A549 (cell line): ENCODE results near the gene NPY5R. TPM values are rescaled to one million over a fixed set of nuclear protein-coding genes. Genes with fewer than 3 reads are reported as not detected.
A peak's percentile ranks its signal among the peaks of the same experiment; 100 is the strongest.

ENCODE experiments used
- ATAC-seq, 2 experiments: fragments of 200-7000 bp in 1 of 2; fragments of >200 bp in 1 of 2; cut with Nextera tagmentation in 1 of 2; cut with Tn5 transposase in 1 of 2; 3 replicates each; pipeline versions ENCODE4 v1.8.0 to v1.9.1; 2018 to 2020; ENCODE audit warnings: mild to moderate bottlenecking in 1 of 2, moderate library complexity in 1 of 2
- CTCF ChIA-PET: fragments of 300-600 bp; sonication (Branson Sonifier 250); formaldehyde crosslinking; extraction: SDS; loops from one replicate; lab custom pipeline; 2021; ENCODE audit warnings: antibody characterized with exemption, inconsistent platforms; lab: Yijun Ruan, JAX
- POLR2A ChIA-PET: fragments of 350-600 bp; formaldehyde crosslinking; extraction: SDS; loops from one replicate; lab custom pipeline; 2021; ENCODE audit warnings: antibody characterized with exemption, inconsistent platforms; lab: Yijun Ruan, JAX
- DNase-seq, 2 experiments: peaks; one replicate each; pipeline versions ENCODE4 v3.0.0 to v3.0.0-alpha.2; 2011 to 2016; ENCODE audit warnings: low read depth in 1 of 2, low spot score in 1 of 2
- FAIRE-seq: peaks from 2 replicates; lab custom pipeline; 2011; peaks lifted over from hg19 to GRCh38; lab: Jason Lieb, UNC
- H3K27ac ChIP-seq, 2 experiments: fragments of >200 bp; sonication (Bioruptor Twin); formaldehyde crosslinking; 3 replicates each; pipeline ENCODE4 v1.5.1; 2016 to 2017
- H3K4me1 ChIP-seq: fragments of >200 bp; sonication (Bioruptor Twin); formaldehyde crosslinking; 3 replicates; pipeline ENCODE4 v1.6.1; 2016
- H3K4me2 ChIP-seq: fragments of >200 bp; sonication (Bioruptor Twin); formaldehyde crosslinking; 3 replicates; pipeline ENCODE4 v1.6.1; 2016
- H3K4me3 ChIP-seq: fragments of >200 bp; sonication (Bioruptor Twin); formaldehyde crosslinking; 3 replicates; pipeline ENCODE4 v1.5.1; 2016
- H3K9me3 ChIP-seq: fragments of >200 bp; sonication (Bioruptor Twin); formaldehyde crosslinking; 3 replicates; pipeline ENCODE4 v1.6.1; 2016
- CBX8 ChIP-seq: fragments of 200-600 bp; sonication (generic); IDR thresholded peaks from 2 replicates; pipeline ENCODE4 v1.6.1; 2016
- CTCF ChIP-seq: fragments of >200 bp; sonication (Bioruptor Twin); formaldehyde crosslinking; IDR thresholded peaks from 3 replicates; pipeline ENCODE4 v1.5.1; 2016
- E2F6 ChIP-seq: IDR thresholded peaks from 2 replicates; pipeline ENCODE4 v1.6.1; 2012; ENCODE audit warnings: low read depth, borderline replicate concordance
- MAX ChIP-seq: IDR thresholded peaks from 2 replicates; pipeline ENCODE4 v1.6.1; 2012
- POLR2A ChIP-seq: IDR thresholded peaks from 2 replicates; pipeline ENCODE4 v1.6.1; 2012; ENCODE audit warnings: mild to moderate bottlenecking, low read length
- POLR2AphosphoS2 ChIP-seq: conservative IDR thresholded peaks from 2 replicates; pipeline ENCODE4 v1.6.1; 2012; ENCODE audit warnings: low read length, improper control_type of control experiment, inconsistent platforms
- RAD21 ChIP-seq, 2 experiments: fragments of >200 bp in 1 of 2; sonication (Bioruptor Twin) in 1 of 2; formaldehyde crosslinking in 1 of 2; IDR thresholded peaks in 1 of 2; conservative IDR thresholded peaks in 1 of 2; 2 replicates in 1 of 2; 3 replicates in 1 of 2; pipeline ENCODE4 v1.6.1; 2012 to 2018; ENCODE audit warnings: inconsistent platforms in 1 of 2
- RNF2 ChIP-seq: fragments of 200-600 bp; sonication (generic); IDR thresholded peaks from 2 replicates; pipeline ENCODE4 v1.6.1; 2016; ENCODE audit warnings: low read depth, mild to moderate bottlenecking, antibody characterized with exemption, moderate library complexity, borderline replicate concordance
- SMC3 ChIP-seq: fragments of >200 bp; sonication (Bioruptor Twin); formaldehyde crosslinking; IDR thresholded peaks from 3 replicates; pipeline ENCODE4 v1.6.1; 2018; ENCODE audit warnings: inconsistent platforms
- SREBF2 ChIP-seq: fragments of 450-650 bp; IDR thresholded peaks from 2 replicates; pipeline ENCODE4 v1.6.1; 2014; ENCODE audit warnings: mild to moderate bottlenecking, moderate library complexity
- USF2 ChIP-seq: fragments of 450-650 bp; IDR thresholded peaks from 2 replicates; pipeline ENCODE4 v1.6.1; 2014; ENCODE audit warnings: antibody characterized with exemption
- ZC3H11A ChIP-seq: fragments of 450-650 bp; IDR thresholded peaks from 2 replicates; pipeline ENCODE4 v1.6.1; 2014; ENCODE audit warnings: antibody characterized with exemption, mild to moderate bottlenecking
- ZSCAN20 ChIP-seq: fragments of 250-450 bp; sonication (Bioruptor Pico); IDR thresholded peaks from 2 replicates; pipeline ENCODE4 v1.8.0; 2022; ENCODE audit warnings: mild to moderate bottlenecking, moderate library complexity
- WGBS: methylation state at CpG from one replicate; pipeline ENCODE4 v1.1.6; 2017; ENCODE audit errors: missing lambda C conversion rate; 5-methylcytosine and 5-hydroxymethylcytosine counted together
- polyA plus RNA-seq, 4 experiments: library from polyadenylated mRNA; depleted of rRNA in 3 of 4; stranded (reverse); fragments of >200 nt; fragmentation: RNase III in 1 of 4; extraction: RNeasy Plus Mini Kit Qiagen cat#74134 plus additional on column Dnase treatment in 1 of 4; gene quantifications; 2 replicates in 3 of 4; 3 replicates in 1 of 4; pipeline ENCODE4 v1.2.3, GENCODE V29; 2011 to 2017

Gene NPY5R
- polyA plus RNA-seq, 2 of the 4 experiments (the other 2 are of a cell fraction), result 0.13 TPM; not detected in 1

- ChIA-PET POLR2A (no interaction called here), CTCF (interaction anchor here (0.6 to 3.0 kb wide), 29 partner anchors 9 to 843 kb away, joined by 3 to 15 read pairs (median 4); no protein-coding TSS in a partner anchor)
- TF ChIP-seq SMC3 (peak; percentile 74), MAX (peak; percentile 31; the same call in 1 of the 2 replicates), ZC3H11A (no peak), E2F6 (0 out of 2 replicates have a peak, but pooled peaks have one; percentile 39), POLR2AphosphoS2 (no peak), USF2 (peak; percentile 84), RAD21 (conservative IDR thresholded peaks at IDR 0.05 in 1 of 2, IDR thresholded peaks at IDR 0.05 in 1 of 2) (peak; percentile 59 to 73), CTCF (peak; percentile 61)
- WGBS, result 15% methylated on average over 31 of the region's 36 CpGs
- Histone ChIP-seq H3K9me3 (no peaks in the 10 kb centered on the region), H3K4me1 (peaks cover 6% of the 10 kb centered on the region; the same call in 1 of the 3 replicates), H3K4me3 (peak within 1 kb of the TSS; percentile 56), H3K4me2 (peak within 1 kb of the TSS; percentile 100), H3K27ac (no peak within 1 kb of the TSS)
- peak; percentile 94 to 97 for ATAC-seq
- DNase-seq, result peak; percentile 58 to 73
- FAIRE-seq, result no peak
Measured at GRCh38 chr4:163332526-163333406, 10.9 kb upstream of the NPY5R start, which contains the start of gene NPY1R. NPY1R (minus strand) TSS chr4:163332596; CDS start chr4:163326554, 6,042 bp downstream.

- Histone ChIP-seq H3K27ac (no peak overlapping the region), H3K4me2 (no peak overlapping the region), H3K4me1 (peaks cover 6% of the 10 kb centered on the region; the same call in 1 of the 3 replicates), H3K4me3 (no peak overlapping the region), H3K9me3 (no peaks in the 10 kb centered on the region)
- ATAC-seq (no peak), DNase-seq (no peak), FAIRE-seq (no peak)
- ChIA-PET POLR2A (no interaction called here), CTCF (no interaction called here)
- no peak for TF ChIP-seq E2F6
- 9% methylated on average over 3 of the region's 3 CpGs for WGBS
Measured at GRCh38 chr4:163335384-163335783, 8.3 kb upstream of the NPY5R start.

- peak; percentile 74 to 80 for ATAC-seq
- H3K9me3 ChIP-seq, result no peaks in the 10 kb centered on the region
- ChIA-PET CTCF (interaction anchor here (1.4 kb wide), 1 partner anchor 12 kb away, joined by 5 read pairs; the partner anchor contains the start of gene NPY1R), POLR2A (no interaction called here)
- H3K27ac ChIP-seq, result no peak overlapping the region
- peak overlapping the region; percentile 36 for H3K4me3 ChIP-seq
- FAIRE-seq, result no peak
- WGBS, result 6% methylated on average over 11 of the region's 50 CpGs
- peak in 1 of 2 experiments; percentile 4 for DNase-seq
- H3K4me1 ChIP-seq, result peaks cover 7% of the 10 kb centered on the region; the same call in 1 of the 3 replicates
- peak overlapping the region; percentile 81 for H3K4me2 ChIP-seq
- peak; percentile 89; the same call in 1 of the 2 replicates for TF ChIP-seq RNF2
- no peak for TF ChIP-seq SREBF2
- no peak for TF ChIP-seq ZSCAN20 (CRISPR knock-in tag)
- TF ChIP-seq POLR2A, result no peak
- TF ChIP-seq CBX8, result peak; percentile 70; the same call in 1 of the 2 replicates
Measured at GRCh38 chr4:163344147-163345125, 744 bp downstream of the NPY5R start.
